ENCODE data around the gene NCOA1. TPM values are rescaled to one million over a fixed set of nuclear protein-coding genes. Genes with fewer than 3 reads are reported as not detected.

The NCOA1 gene
- total and polyA plus RNA-seq, 7 donors: 12.8 to 78.1 (median 44.2) TPM

DNA sequence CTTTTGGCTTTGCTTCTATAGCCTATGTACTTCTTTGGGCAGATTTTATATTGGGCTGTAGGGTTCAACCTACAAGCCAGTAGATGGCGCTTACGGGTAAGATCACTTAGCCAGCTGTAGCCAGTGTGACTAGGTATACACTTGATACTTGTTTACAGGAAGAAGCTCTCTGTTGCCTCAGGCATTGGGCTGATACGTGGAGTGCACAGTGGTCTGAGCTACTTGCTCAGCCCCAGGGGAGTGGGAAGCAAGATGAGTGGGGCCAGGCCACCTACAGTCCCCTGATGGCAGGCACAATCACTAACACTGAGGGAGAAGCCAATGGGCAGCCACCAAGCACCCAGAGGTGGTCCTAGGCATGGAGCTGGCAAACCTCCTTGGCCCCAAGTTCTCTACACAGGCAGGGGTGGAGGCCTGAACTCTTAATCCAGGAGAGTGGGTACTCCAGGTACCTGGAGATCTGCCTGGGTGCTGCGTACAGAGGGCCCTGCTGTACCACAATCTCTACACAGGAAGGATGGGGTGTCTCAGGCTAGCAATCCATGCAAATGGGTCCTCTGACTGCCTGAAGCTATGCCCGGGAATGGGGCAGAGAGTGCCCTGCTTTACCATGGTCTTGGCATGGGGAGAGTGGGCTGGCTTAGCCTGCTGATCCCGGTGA lies 122.2 kb downstream of the NCOA1 start:
- Histone ChIP-seq H3K9me3 (no peaks in the 10 kb centered on the region), H3K27ac (peak overlapping the region; percentile 79), H3K4me1 (peaks cover 56% of the 10 kb centered on the region), H3K36me3 (ENCODE audit: insufficient read depth in 1 of 2, low read depth in 1 of 2) (no peaks in the 10 kb centered on the region), H3K27me3 (ENCODE audit: insufficient read depth in 3 of 3, low read length in 2 of 3) (no peaks in the 10 kb centered on the region), H3K4me3 (no peak overlapping the region)
- intact Hi-C loops (cut with DNase I): no loop called here
- TF ChIP-seq CTCF (IDR thresholded peaks at IDR 0.05): peak; percentile 24
- DNase-seq (peak in 1 of 2 donors; percentile 49), ATAC-seq (peak; percentile 67 to 77 (median 74))
- 52 to 68% (median 53%) methylated on average over 6 of the region's 6 CpGs for WGBS, 3 donors

DNA sequence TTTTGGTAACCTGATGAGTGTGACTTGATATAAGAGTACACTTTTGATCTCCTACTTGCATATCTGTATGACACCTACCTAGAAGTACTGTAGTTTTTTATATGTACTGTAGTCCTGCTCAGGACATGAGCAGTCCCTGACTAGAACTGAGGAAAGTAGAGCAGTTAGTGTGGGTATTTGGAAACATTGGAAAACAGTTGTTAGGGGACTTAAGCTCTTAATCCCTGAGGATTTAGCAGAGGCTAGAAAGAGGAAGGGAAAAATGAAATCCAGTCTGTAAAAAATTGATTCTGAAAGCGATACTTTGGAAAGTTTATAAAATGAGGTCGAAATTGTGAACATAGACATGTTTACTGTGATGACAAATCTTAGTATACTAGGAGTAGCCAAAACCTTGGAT lies 125.6 kb downstream of the NCOA1 start:
- no peaks in the 10 kb centered on the region for H3K36me3 ChIP-seq (ENCODE audit: insufficient read depth in 1 of 2, low read depth in 1 of 2)
- no peaks in the 10 kb centered on the region for H3K9me3 ChIP-seq
- WGBS, 3 donors: 35 to 41% (median 36%) methylated on average over 2 of the region's 2 CpGs
- no peak overlapping the region for H3K4me3 ChIP-seq
- no peak for ATAC-seq
- peak overlapping the region; percentile 37 for H3K27ac ChIP-seq
- peaks cover 67% of the 10 kb centered on the region for H3K4me1 ChIP-seq
- no peaks in the 10 kb centered on the region for H3K27me3 ChIP-seq (ENCODE audit: insufficient read depth in 3 of 3, low read length in 2 of 3)
- no peak for TF ChIP-seq CTCF (IDR thresholded peaks at IDR 0.05)
- intact Hi-C loops (cut with DNase I): no loop called here
- DNase-seq: no peak

DNA sequence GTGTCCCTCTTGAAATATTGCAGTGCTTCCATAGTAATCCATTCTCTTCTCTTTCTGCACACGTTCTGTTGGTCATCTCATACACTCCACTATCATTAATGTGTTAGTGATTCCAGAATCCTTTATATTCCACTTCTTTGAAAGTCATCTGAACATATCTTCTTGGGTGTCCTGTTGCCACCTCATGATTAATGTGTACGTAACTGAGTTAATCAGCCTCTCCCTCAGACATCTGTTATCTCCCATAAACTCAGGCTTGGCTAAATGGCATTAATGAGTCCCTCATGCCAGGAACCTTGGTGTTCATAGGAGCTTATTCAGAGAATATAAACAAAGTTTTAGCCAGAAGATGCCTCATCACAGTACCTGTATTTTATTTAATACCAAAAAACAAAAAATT lies 126.4 kb downstream of the NCOA1 start:
- DNase-seq (no peak), ATAC-seq (peak in 1 of 4 donors; percentile 23)
- no peaks in the 10 kb centered on the region for H3K36me3 ChIP-seq (ENCODE audit: insufficient read depth in 1 of 2, low read depth in 1 of 2)
- no peak for TF ChIP-seq CTCF (IDR thresholded peaks at IDR 0.05)
- peaks cover 75% of the 10 kb centered on the region for H3K4me1 ChIP-seq
- peak overlapping the region; percentile 0 for H3K27ac ChIP-seq
- 31 to 58% (median 43%) methylated on average over 2 of the region's 2 CpGs for WGBS, 3 donors
- no peaks in the 10 kb centered on the region for H3K9me3 ChIP-seq
- H3K4me3 ChIP-seq: no peak overlapping the region
- no peaks in the 10 kb centered on the region for H3K27me3 ChIP-seq (ENCODE audit: insufficient read depth in 3 of 3, low read length in 2 of 3)
- intact Hi-C loops (cut with DNase I): no loop called here

DNA sequence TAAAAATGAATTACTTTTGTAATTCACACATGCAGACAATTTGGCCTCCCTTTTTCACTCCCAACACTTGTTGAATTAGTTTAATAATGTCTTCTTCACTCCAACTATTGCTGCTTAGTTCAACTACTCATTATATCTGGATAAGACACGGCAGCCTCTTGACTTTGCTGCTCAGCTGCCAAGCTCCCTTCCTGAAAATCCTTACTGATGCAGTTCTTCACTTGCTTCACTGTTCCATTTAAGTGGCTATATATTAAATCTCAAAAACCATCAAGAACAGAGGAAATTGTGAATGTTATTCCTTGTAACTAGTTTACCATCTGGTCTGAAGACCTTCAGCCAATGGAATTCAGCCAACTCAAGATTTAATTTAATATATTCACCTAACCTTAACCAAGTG lies 127.1 kb downstream of the NCOA1 start:
- no peaks in the 10 kb centered on the region for H3K36me3 ChIP-seq (ENCODE audit: insufficient read depth in 1 of 2, low read depth in 1 of 2)
- no peaks in the 10 kb centered on the region for H3K27me3 ChIP-seq (ENCODE audit: insufficient read depth in 3 of 3, low read length in 2 of 3)
- DNase-seq: no peak
- no peak overlapping the region for H3K4me3 ChIP-seq
- no peak for TF ChIP-seq CTCF (IDR thresholded peaks at IDR 0.05)
- H3K27ac ChIP-seq: no peak overlapping the region
- WGBS, 3 donors: 12 to 20% (median 14%) methylated on average over 1 of the region's 1 CpG
- intact Hi-C loops (cut with DNase I): no loop called here
- peaks cover 77% of the 10 kb centered on the region for H3K4me1 ChIP-seq
- ATAC-seq: no peak
- no peaks in the 10 kb centered on the region for H3K9me3 ChIP-seq

GRCh38 chr2:24618680-24619079 lies 127.6 kb downstream of the NCOA1 start:
- WGBS, 3 donors: 92 to 96% (median 94%) methylated on average over 1 of the region's 1 CpG
- H3K4me3 ChIP-seq: no peak overlapping the region
- intact Hi-C loops (cut with DNase I): no loop called here
- no peaks in the 10 kb centered on the region for H3K36me3 ChIP-seq (ENCODE audit: insufficient read depth in 1 of 2, low read depth in 1 of 2)
- no peak for DNase-seq
- no peak for TF ChIP-seq CTCF (IDR thresholded peaks at IDR 0.05)
- H3K9me3 ChIP-seq: no peaks in the 10 kb centered on the region
- no peak overlapping the region for H3K27ac ChIP-seq
- no peak for ATAC-seq
- H3K27me3 ChIP-seq (ENCODE audit: insufficient read depth in 3 of 3, low read length in 2 of 3): no peaks in the 10 kb centered on the region
- peaks cover 76% of the 10 kb centered on the region for H3K4me1 ChIP-seq
